ENCODE data around the gene TBC1D24. TPM values are rescaled to one million over a fixed set of nuclear protein-coding genes. Genes with fewer than 3 reads are reported as not detected.
"Not testable (repeated sequence)": the region's sequence is repeated elsewhere in the genome, so short reads cannot be mapped to it uniquely, and the experiment has no call there.

Gene TBC1D24
- total and polyA plus RNA-seq, 2 experiments from 2014 or later: 5.4 to 21.0 TPM

- Histone ChIP-seq H2AFZ (no peak overlapping the region), H3K9me2 (ENCODE audit: insufficient read depth) (no peaks in the 10 kb centered on the region), H4K20me1 (replicated peaks; ENCODE audit: insufficient read depth) (peaks cover 6% of the 10 kb centered on the region; the same call in 1 of the 2 replicates), H3K4me3 (no peak overlapping the region), H3K4me1 (ENCODE audit: insufficient read depth) (peaks cover 5% of the 10 kb centered on the region), H3F3A (replicated peaks; ENCODE audit: low read depth) (0 out of 2 replicates have a peak, but pooled peaks cover 12% of the 10 kb centered on the region), H3K27me3 (ENCODE audit: insufficient read depth) (peaks cover 5% of the 10 kb centered on the region; the same call in 1 of the 2 replicates), H3K79me2 (replicated peaks; ENCODE audit: insufficient read depth) (peaks cover 17% of the 10 kb centered on the region), H3K27ac (ENCODE audit: low read depth) (no peak overlapping the region), H3K4me2 (no peak overlapping the region), H3K36me3 (ENCODE audit: insufficient read depth) (no peaks in the 10 kb centered on the region)
- Mint-ChIP-seq H3K27ac (no peak overlapping the region), H3K4me3 (no peak overlapping the region; the same call in 2 of the 3 replicates), H3K4me1 (peaks cover 13% of the 10 kb centered on the region), H3K27me3 (ENCODE audit: insufficient read depth, low read depth, poor library complexity) (peaks cover 25% of the 10 kb centered on the region), H3K36me3 (ENCODE audit: low read depth) (no peaks in the 10 kb centered on the region; the same call in 1 of the 3 replicates), H3K9me3 (peaks cover 3% of the 10 kb centered on the region; the same call in 1 of the 3 replicates)
- no peak for DNase-seq (ENCODE audit: low spot score)
- no peak for TF ChIP-seq NANOG (IDR thresholded peaks at IDR 0.05; ENCODE audit: borderline replicate concordance)
- TF ChIP-seq ZNF114 (CRISPR knock-in tag; IDR thresholded peaks at IDR 0.05): no peak
- TF ChIP-seq ZNF331 (CRISPR knock-in tag; IDR thresholded peaks at IDR 0.05; ENCODE audit: low read depth): no peak
- ATAC-seq: no peak
Observed at GRCh38 chr16:2535625-2536013, 60.7 kb downstream of the TBC1D24 start.

- DNase-seq (ENCODE audit: low spot score) (peak; percentile 96), ATAC-seq (peak; percentile 82)
- H4K20me1 ChIP-seq (replicated peaks; ENCODE audit: insufficient read depth): peaks cover 6% of the 10 kb centered on the region; the same call in 1 of the 2 replicates
- H3K27ac Mint-ChIP-seq: peak within 1 kb of the TSS; percentile 71; the same call in 1 of the 2 replicates
- no peak within 1 kb of the TSS for H3K27ac ChIP-seq (ENCODE audit: low read depth)
- peak within 1 kb of the TSS; percentile 77 for H3K4me3 Mint-ChIP-seq
- TF ChIP-seq JUNB (IDR thresholded peaks at IDR 0.05; ENCODE audit: unreplicated experiment): no peak
- peak; percentile 48; the same call in 1 of the 2 replicates for TF ChIP-seq POLR2AphosphoS5 (IDR thresholded peaks at IDR 0.05; ENCODE audit: low read depth)
- no peaks in the 10 kb centered on the region for H3K9me2 ChIP-seq (ENCODE audit: insufficient read depth)
- peaks cover 3% of the 10 kb centered on the region; the same call in 1 of the 3 replicates for H3K9me3 Mint-ChIP-seq
- H3K27me3 Mint-ChIP-seq (ENCODE audit: insufficient read depth, low read depth, poor library complexity): peaks cover 10% of the 10 kb centered on the region
- H3K4me3 ChIP-seq: peak within 1 kb of the TSS; percentile 58
- peak within 1 kb of the TSS; percentile 81 for H3K4me2 ChIP-seq
- peaks cover 13% of the 10 kb centered on the region for H3K4me1 Mint-ChIP-seq
- H3K79me2 ChIP-seq (replicated peaks; ENCODE audit: insufficient read depth): peaks cover 33% of the 10 kb centered on the region
- peaks cover 5% of the 10 kb centered on the region; the same call in 1 of the 2 replicates for H3K27me3 ChIP-seq (ENCODE audit: insufficient read depth)
- no peaks in the 10 kb centered on the region; the same call in 1 of the 2 replicates for H3K4me1 ChIP-seq (ENCODE audit: insufficient read depth)
- H3F3A ChIP-seq (replicated peaks; ENCODE audit: low read depth): 0 out of 2 replicates have a peak, but pooled peaks cover 3% of the 10 kb centered on the region
- peak within 1 kb of the TSS; percentile 91; the same call in 1 of the 2 replicates for H2AFZ ChIP-seq
- H3K36me3 ChIP-seq (ENCODE audit: insufficient read depth): no peaks in the 10 kb centered on the region
- peaks cover 5% of the 10 kb centered on the region; the same call in 2 of the 3 replicates for H3K36me3 Mint-ChIP-seq (ENCODE audit: low read depth)
Observed at GRCh38 chr16:2537451-2538379, 62.8 kb downstream of the TBC1D24 start, which contains the start of gene PDPK1. Gene PDPK1, plus strand, starts transcription at chr16:2538021. Its CDS starts 92 bp downstream, at chr16:2538113.

DNA sequence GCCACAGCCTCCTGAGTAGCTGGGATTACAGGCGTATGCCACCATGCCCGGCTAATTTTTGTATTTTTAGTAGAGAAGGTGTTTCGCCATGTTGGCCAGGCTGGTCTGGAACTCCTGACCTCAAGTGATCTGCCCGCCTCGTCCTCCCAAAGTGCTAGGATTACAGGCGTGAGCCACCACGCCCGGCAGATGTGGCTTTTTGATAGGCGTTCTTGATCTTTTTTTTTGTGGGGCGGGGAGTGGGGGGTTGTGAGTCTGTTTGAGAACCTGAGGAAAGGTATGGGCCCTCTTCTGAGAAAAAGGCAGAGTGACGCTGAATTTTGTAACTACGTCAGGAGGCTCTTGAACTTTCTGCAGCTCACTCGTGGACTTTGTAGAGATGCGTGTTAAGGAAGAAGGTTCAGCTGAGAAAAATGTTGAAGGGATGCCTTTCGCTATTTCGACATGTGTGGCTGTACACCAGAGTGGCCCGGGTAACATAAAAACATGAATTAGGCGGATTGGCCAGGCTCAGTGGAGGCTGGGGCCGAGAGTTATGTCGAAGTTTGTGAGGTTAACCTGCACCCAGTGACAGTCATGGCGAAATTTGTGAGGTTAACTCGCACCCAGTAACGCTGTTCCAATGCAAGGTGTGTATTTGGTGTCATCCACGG, 64.4 kb downstream of the TBC1D24 start:
- not testable (repeated sequence) for H3K4me1 ChIP-seq (ENCODE audit: insufficient read depth); H3K27ac Mint-ChIP-seq; H3K9me2 ChIP-seq (ENCODE audit: insufficient read depth); H2AFZ ChIP-seq; DNase-seq (ENCODE audit: low spot score); H3K27ac ChIP-seq (ENCODE audit: low read depth); H3K27me3 Mint-ChIP-seq (ENCODE audit: insufficient read depth, low read depth, poor library complexity); H3K36me3 ChIP-seq (ENCODE audit: insufficient read depth); H3K27me3 ChIP-seq (ENCODE audit: insufficient read depth); H3K36me3 Mint-ChIP-seq (ENCODE audit: low read depth); ATAC-seq; H4K20me1 ChIP-seq (replicated peaks; ENCODE audit: insufficient read depth); H3F3A ChIP-seq (replicated peaks; ENCODE audit: low read depth); H3K9me3 Mint-ChIP-seq
- peak overlapping the region; percentile 57 for H3K4me3 ChIP-seq
- Mint-ChIP-seq H3K4me3 (peak overlapping the region; percentile 77), H3K4me1 (peaks cover 11% of the 10 kb centered on the region)
- H3K79me2 ChIP-seq (replicated peaks; ENCODE audit: insufficient read depth): peaks cover 43% of the 10 kb centered on the region
- H3K4me2 ChIP-seq: peak overlapping the region; percentile 81
